CMK (cell line): ENCODE measurements around the gene PDE4C.
"Not testable (repeated sequence)": the region's sequence is repeated elsewhere in the genome, so short reads cannot be mapped to it uniquely, and the experiment has no call there.

Experiments
- DNase-seq: peaks from one replicate; pipeline ENCODE4 v3.0.0-alpha.2; 2010; ENCODE audit warnings: low read depth

PDE4C gene

DNA sequence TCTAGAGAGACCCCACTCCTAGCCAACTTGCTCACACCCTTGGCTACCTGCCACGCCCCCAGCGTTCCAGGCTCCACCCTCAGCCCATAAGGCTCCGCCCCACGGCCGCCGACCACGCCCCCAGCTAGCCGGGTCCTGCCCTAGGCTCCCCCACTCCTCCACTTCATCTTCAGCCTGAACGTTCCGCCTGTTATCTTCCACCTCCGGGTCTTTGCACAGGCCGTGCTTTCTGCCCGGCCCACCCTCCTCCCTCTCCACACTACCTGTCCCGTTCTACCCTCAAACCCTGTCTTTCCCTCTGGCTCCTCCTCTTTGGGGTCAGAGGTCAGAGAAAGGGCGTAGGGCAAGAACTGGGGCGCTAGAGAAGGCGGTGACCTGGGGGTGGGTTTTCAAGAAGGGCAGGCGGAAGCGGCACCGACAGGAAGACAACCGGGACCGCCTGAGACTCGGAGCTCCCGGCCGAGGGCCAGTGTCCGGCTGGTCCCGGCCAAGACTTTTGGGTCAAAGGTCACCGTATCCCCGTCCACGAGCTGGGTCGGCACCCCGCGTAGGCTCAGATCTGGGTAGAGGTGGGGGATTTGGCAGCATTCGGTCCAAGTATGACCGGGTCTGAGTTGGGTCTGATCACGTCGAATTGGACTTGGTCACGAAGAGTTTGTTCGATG lies 2.2 kb downstream of the PDE4C start:
- peak; percentile 86 for DNase-seq

DNA sequence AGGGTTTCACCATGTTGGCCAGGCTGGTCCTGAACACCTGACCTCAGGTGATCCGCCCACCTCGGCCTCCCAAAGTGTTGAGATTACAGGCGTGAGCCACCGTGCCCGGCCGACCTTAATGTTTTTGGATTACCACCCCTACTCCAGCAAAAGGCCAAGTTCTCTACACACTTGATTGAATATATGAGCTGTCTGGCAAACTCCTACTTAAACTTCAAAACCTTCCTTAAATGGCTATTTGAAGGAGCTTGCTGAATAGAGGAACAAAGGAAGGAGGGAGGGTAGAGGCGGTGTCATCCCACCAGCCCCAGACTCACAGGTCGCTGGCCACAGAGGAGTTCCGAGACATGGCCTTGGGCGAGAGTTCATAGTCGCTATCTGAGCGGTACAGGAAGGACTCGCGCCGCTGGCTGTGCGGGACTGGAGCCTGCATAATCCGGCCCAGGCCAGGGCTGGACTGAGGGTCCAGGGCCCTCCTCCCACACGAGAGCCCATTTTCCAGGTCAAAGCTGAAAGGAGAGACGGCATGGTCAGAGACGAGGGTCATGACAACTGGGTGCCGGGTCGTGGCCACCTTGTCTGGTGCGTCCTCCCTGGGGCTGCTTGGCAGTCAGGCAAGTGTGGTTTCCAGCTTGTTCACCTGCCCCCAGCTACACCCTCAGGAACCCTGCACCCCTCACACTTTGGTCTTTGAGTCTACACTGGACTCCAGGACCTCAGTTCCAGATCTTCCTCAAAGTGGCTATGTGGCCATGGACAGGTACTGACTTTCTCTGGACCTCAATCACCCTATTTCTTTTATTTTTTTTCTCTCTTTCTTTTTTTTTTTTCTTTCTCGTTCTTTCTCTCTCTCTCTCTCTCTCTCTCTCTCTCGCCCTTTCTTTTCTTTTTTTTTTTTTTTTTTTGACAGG lies 4.2 kb downstream of the PDE4C start:
- DNase-seq = no peak

DNA sequence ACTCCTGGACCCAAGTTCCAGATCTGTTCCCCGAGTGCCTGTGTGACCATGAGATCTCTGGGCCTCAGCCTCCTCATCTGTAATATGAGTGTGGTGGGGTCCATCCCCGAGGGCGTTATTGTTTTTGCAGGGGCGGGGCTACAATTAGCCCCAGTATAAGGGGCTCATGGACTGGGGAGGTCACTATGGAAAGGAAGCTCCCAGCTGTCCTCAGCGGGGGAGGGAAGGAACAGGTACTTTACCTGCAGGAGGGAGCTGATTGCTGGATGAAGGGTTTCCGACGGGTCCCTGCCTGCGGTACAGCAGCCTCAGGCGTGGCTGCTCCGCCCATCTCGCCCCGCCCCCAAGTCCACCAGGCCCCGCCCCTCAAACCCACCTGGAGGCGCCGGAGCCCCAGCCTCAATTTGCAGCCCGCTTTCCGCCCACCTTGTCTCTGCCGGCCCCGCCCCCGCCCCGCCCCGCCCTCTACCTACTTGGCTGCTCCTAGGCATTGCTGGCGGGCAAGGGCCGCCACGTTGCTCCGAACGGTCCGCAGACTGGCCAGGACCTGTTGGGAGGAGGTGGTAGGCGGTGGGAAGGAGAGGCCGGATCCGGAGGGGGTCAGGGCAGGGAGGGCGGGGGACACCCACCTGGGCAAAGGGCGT lies 5.5 kb downstream of the PDE4C start:
- no peak for DNase-seq

DNA sequence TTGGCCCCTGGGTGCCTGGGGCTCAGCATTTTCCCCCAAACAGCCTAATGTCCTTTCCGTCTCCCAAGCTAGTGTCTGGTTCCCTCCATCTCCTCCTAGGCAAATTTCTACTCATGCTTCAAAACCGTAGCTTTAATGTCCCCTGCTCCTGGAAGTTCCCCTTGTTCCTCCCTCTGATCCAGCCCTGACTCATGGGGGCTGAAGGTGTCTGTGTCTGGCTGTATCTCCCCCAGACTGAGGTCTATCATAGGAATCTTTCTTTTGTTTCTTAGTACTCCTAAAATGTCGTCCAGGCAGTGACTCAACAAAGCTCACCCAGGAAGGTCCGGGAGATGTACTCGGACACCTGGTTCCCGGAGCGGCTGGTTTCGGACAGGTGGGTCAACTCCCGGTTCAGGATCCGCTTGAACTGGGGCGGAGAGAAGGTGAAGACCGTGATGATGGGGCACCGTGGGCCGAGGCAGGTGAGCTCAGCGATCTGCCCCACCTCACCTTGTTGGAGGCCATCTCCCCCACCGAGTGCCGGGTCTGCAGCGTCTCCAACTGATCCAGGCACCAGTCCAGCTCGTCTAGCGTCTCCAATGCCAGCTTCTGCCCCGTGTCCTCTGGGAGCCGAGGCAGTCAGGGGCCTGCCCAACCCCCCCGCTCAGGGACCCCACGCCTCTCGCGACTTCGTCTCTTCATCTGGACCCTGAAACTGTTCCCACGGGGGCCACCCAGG lies 6.2 kb downstream of the PDE4C start:
- DNase-seq = no peak

DNA sequence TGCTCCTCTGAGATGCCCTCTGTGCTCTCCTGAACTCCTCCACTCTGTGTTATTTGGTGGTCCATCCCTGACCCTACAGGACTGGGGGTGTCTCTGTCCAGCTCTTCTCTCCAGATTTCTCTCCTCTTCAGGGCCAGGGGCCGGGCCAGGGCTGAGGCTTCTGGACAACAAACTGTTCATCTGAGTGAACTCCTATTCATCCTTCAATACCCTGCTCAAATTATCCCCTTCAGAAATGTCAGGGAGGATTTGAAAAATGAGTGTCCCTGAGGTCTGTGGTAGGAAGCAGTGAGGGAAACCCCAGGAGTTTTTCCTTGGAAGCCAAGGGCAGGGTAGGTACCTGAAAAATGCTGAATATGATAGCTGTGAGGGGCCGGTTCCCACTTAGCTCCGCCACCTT lies 7.6 kb downstream of the PDE4C start:
- DNase-seq = no peak

DNA sequence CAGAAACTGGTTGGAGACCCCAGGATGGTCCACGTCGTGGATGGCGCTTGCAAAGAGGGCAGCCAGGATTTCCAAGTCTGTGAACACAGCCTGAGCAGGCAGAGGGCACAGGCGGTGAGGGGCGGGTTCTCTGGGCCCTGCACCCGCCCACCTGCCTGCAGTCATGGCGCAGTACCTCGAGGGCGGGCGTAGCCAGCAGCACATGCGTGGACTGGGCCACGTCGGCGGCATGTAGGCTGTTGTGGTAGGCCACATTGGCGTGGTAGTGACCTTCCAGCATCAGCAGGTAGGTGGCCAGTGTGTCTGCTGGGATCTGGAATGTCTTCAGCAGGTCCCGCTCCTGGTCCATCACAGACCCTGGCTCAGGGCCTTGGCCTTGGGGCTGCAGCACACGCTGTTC lies 8.1 kb downstream of the PDE4C start:
- no peak for DNase-seq

DNA sequence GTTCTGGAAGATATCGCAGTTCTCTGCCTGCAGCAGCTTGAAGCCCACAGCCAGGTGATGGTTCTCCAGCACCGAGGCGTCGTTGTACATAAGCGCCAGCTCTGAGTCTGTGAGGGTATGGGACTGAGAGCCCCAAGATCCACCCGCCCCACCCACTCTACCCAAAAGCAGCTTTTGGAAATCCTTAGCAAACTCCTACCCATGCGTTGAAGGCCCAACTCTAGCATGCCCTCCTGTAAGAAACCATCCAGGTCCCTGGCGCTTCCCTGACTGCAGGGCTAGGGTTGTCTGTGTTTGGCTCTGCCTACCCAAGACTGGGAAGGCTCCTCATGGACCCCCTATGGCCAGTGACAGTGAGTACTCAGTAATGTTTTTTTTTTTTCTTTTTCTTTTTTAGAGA lies 9.4 kb downstream of the PDE4C start:
- no peak for DNase-seq

DNA sequence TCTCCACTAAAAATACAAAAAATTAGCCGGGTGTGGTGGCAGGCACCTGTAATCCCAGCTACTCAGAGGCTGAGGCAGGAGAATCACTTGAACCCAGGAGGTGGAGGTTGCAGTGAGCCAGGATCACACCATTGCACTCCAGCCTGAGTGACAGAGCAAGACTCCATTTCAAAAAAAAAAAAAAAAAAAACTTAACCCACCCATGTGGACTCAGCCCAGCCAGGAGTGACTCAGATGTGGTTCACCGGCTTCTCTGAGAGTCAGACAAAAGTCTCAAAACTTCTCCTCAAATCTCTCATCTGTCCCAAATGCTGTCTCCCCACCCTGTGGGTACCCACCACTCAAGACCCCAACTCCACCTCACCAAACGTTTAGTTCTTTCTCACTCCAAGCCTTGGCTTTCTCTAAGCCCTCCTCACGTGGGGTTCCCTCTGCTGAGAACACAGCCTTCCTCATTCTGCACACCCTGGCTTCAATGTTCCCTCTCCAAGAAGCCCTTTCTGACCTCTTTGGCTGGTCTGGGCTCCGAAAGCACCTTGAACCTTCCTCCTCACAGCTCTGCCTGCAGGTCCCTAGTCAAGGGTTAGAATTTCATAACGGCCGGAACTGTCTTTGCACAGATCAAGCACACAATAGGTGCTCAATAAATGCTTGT lies 11.3 kb downstream of the PDE4C start:
- no peak for DNase-seq

DNA sequence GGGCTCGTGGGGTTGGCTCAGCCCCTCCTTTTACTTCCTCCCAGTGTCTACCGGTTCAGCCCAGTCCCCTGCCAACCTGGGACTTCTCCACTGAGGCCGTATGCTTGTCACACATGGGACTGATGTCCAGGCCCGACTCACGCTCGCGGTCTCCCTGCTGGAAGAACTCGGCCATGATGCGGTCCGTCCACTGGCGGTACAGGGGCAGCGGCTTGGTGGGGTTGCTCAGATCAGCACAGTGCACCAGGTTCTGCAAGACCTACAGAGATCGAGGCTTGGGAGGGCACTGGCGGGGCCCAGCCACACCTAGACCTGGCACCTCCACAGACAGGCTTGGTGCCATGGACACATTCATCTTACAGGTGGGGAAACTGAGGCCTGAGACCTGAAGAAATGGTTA lies 14.6 kb downstream of the PDE4C start:
- DNase-seq = no peak

DNA sequence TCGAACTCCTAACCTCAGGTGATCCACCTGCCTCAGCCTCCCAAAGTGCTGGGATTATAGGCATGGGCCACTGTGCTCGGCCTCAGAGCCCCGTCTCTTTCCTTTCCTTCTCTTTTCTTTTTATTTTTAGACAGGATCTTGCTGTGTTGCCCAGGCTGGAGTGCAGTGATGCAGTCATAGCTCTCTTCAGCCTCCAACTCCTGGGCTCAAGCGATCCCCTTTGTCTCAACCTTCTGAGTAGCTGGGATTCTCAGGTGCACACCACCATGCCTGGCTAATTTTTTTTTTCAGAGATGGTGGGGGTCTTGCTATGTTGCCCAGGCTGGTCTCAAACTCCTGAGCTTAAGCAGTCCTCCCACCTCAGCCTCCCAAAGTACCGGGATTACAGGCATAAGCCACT lies 16.3 kb downstream of the PDE4C start:
- DNase-seq = not testable (repeated sequence)

DNA sequence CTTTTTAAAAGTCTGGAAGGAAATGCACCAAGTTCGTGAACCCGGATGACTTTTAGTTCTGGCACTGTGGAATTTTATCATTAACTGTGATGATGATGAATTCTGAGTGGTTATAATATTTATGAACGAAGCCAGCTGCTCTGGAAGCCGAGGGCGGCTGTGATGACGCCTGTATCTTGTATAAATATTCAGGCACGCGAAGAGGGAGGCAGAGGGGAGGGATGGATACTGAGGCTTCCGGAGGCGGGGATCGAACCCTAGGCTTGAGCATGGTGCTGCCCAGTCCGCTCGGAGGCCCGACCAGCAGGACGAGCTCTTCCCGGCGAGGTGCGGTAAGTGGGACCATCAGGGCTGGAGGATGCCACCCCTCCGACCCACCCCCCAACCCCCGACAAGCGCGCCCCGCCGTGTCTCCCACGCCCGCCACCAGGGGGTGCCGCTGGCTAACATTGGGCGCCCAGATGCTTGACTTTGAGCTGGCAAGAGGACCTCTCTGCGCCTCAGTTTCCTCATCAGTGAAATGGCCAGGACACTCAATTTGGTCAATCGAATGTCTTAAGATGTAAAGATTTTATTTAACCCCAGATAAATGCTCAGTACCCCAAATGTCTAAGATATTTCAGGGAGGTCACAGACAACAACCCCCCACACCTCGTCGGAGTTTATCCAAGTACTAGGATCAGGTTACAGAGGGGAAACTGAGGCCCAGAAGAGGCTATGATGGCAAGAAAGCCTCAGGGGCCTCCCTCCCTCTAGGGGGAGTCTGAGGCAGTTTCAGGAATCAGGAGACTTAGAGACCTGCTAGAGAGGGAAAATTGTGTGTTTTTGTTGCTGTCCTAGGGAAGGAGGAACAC lies 17.9 kb downstream of the PDE4C start:
- no peak for DNase-seq

DNA sequence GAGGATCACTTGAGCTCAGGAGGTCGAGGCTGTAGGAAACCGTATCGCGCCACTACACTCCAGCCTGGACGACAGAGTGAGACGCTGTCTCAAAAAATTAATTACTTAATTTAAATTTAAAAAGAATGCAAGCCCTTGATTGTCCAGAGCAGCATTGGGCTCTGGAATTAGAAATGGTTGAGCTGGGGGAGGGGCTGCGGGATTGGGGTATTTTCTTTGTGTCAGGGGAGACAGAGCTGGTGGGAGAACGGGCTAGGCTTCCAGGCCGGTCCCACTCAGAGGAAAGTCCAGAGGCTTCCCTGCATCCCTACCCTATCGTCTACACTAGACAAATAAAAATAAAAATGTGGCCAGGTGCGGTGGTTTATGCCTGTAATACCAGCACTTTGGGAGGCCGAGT lies 20.2 kb downstream of the PDE4C start:
- DNase-seq = no peak

DNA sequence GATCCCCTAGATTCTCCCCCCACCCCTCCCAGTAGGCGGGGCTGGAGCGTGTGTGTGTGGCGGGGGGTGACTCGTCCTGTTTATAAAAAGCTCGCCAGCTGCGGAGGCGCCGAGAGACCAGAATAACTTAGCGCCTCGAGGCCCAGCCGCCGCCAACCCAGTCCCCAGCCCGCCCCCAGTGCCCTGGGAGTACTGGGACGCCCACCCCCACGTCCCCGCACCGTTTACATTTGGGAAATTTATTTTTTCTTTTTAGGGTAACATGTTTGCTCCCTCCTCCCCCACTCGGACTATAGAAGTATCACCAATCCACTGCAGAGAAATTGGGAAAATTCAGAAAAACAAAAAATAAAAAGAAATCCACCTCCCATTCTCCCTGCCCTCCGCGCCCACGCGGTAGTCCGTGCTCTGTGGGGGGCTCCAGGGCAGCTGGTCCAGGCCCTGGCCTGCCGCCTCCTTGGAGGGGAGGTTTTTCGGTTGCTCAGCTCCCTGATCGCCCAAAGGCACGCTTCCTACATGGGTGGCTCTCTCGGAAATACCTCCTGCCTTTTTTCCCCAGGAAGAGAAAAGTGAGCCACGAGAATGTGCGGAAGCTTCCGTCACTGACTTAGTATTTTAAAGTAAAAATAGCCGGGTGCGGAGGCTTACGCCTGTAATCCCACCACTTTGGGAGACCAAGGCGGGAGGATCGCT lies 20.9 kb downstream of the PDE4C start:
- DNase-seq = no peak

DNA sequence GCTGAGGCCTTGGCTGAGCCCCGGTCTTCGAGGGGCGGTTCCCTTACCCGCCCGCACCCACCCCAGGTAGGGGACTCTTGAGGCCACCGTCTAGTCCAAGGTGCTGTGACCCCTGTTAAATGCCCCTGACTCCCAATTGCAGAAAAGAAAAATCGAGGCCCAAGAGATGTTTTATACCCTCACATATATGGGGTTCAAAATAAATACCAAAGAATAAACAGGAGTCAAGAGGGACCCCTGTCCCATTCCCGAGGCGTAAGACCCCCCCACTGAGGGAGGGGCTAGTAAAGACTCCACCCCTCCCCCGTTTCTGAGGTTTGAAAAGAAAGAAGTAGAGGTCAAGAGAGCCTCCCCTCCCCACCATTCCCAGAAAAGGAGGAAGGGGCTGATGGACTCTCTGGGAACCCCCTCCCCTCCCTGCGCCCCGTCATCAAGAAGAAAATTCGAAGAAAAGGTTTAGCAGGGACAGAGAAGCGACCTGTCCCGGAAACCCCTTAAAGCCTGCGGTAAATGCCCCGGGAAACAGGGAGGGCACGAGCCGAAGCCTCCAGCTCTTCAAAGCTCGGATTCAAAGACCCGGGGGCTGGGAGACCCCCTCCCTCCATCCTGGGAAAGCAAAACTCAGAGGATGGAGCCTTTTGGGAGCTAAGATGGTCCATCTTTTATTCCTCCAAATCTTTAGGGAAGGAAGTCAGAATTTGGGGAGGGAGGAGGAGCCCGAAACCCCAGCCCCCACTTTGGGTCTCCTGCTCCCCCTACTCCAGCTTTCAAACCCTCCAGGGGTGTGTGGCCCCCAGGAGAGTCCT lies 21.6 kb downstream of the PDE4C start:
- peak; percentile 48 for DNase-seq

DNA sequence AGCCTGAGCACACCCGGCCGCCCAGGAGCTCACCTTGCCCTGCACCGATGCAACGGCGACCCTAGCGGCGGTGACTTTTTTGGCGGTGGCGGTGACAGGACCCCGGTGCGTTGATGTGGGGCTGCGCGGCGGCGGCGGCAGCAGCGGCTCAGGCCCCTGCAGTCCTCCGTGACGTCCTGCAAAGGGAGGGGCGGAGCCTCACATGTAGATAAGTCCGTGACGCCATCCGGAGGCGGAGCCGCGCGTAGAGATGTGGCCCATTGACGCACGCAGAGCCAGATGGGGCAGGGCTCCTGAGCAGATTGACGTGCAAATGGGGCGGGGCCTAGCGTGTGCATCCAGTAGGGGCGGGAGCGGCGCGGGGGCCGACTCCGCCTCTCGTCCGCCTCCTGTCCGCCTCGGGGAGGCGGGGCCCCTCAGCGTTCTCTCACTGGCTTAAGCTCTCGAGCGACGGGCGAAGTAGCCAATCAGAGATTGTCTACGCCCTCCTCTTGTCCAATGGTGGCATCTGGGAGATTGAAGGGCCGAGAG lies 22.3 kb downstream of the PDE4C start, which contains the start of gene RAB3A:
RAB3A (minus strand) TSS at position 180 of the 531 bp plus-strand sequence. CDS start 1,302 bp downstream, outside the sequence.
- DNase-seq = peak; percentile 99

DNA sequence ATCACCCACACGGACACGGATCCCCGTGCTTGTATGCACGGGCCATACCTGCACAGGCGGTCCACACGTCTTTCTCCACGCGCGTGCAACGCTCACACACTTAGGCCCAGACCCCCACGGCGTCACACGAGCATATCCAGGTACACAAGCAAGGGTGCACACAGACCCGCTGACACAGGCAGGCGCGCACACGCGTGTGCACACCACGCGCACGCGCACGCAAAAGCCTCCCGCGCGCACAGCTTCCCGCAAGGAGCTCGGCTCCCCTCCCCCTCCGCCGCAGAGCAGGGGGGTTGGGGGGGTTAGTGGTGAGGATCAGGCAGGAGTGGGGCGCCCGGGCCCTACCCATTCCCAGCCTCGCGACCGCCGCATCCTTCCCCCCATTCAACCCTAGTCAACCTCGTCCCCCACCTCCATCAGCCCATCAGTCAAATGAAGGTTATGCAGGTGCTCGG lies 22.8 kb downstream of the PDE4C start:
- DNase-seq = peak; percentile 35

DNA sequence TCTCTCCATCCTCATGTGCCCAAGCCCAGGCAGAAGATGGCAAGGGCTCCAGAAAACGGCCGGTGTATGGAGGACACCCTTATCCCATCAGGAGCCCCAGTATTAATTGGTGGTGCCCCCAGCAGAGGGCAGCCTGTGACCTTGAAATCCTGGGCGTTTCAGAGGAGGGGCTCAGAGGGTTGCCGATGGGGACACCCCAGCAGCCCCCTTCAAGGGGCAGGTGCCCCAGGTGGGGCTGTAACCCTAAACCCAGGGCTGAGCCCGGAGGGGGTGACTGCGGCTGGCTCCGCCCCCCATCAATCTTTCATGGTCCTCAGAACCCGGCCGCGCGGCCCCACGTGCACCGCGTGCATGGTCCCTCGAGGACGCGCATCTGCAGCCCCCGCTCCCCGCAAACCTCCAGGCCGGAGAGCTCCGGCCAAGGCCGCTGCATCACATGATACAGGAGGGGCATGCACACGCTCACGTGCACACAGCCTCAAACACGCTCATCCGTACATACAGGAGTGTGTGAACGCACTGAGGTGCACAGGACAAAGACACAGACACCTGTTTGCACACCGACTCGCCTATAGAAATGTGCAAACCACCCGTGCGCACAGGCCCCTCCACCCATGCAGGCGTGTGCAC lies 23.3 kb downstream of the PDE4C start:
- DNase-seq = no peak

DNA sequence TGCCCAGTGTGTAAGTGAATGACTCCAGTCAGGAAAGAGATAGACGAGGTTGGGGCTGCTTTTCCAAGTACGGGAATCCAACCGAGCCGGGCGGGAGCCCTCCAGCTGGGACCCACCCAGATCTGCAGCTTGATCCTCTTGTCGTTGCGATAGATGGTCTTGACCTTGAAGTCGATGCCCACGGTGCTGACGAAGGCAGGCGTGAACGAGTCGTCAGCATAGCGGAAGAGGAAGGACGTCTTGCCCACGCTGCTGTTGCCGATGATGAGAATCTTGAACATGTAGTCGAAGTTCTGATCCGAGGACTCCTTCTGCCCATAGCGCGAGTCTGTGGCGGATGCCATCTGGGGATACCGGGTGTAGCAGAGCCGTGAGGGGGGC lies 23.9 kb downstream of the PDE4C start:
- DNase-seq = no peak
